ENCODE measurements around the gene KDSR.

KDSR gene

GRCh38 chr18:63382843-63383242 lies 15.8 kb upstream of the KDSR start:
- H3K27ac ChIP-seq (ENCODE audit: low read depth, low read length, poor library complexity, severe bottlenecking) = no peak overlapping the region
- no peak for TF ChIP-seq CTCF (IDR thresholded peaks at IDR 0.05; ENCODE audit: low read length)
- no peak for TF ChIP-seq EZH2 (IDR thresholded peaks at IDR 0.05; ENCODE audit: borderline replicate concordance, low read length)
- H4K20me1 ChIP-seq (ENCODE audit: insufficient read depth, low read length) = no peaks in the 10 kb centered on the region
- H3K79me2 ChIP-seq (ENCODE audit: insufficient read depth, low read length) = no peaks in the 10 kb centered on the region
- H3K4me1 ChIP-seq (ENCODE audit: insufficient read depth, low read length, severe bottlenecking) = no peaks in the 10 kb centered on the region
- H3F3A ChIP-seq (ENCODE audit: insufficient read depth, low read length) = no peaks in the 10 kb centered on the region
- H2AFZ ChIP-seq (ENCODE audit: low read length) = no peak overlapping the region
- no peak overlapping the region for H3K4me3 ChIP-seq (ENCODE audit: low read depth, low read length, poor library complexity, severe bottlenecking)
- no peak overlapping the region for H3K9ac ChIP-seq (ENCODE audit: low read length)
- no peaks in the 10 kb centered on the region for H3K36me3 ChIP-seq (ENCODE audit: insufficient read depth, low read length)
- H3K9me3 ChIP-seq (ENCODE audit: low read length) = no peaks in the 10 kb centered on the region
- no peaks in the 10 kb centered on the region for H3K9me2 ChIP-seq (ENCODE audit: low read depth, low read length)
- H3K27me3 ChIP-seq (ENCODE audit: insufficient read depth, low read length) = no peaks in the 10 kb centered on the region
- H3K4me2 ChIP-seq (ENCODE audit: low read length) = no peak overlapping the region

GRCh38 chr18:63379639-63379962 lies 12.6 kb upstream of the KDSR start:
- Histone ChIP-seq H3K9me3 (ENCODE audit: low read length) (no peaks in the 10 kb centered on the region), H3K4me3 (ENCODE audit: low read depth, low read length, poor library complexity, severe bottlenecking) (no peak overlapping the region), H3F3A (ENCODE audit: insufficient read depth, low read length) (no peaks in the 10 kb centered on the region), H2AFZ (ENCODE audit: low read length) (no peak overlapping the region), H4K20me1 (ENCODE audit: insufficient read depth, low read length) (no peaks in the 10 kb centered on the region), H3K27ac (ENCODE audit: low read depth, low read length, poor library complexity, severe bottlenecking) (no peak overlapping the region), H3K4me2 (ENCODE audit: low read length) (no peak overlapping the region), H3K9ac (ENCODE audit: low read length) (no peak overlapping the region), H3K79me2 (ENCODE audit: insufficient read depth, low read length) (no peaks in the 10 kb centered on the region), H3K4me1 (ENCODE audit: insufficient read depth, low read length, severe bottlenecking) (no peaks in the 10 kb centered on the region), H3K36me3 (ENCODE audit: insufficient read depth, low read length) (no peaks in the 10 kb centered on the region), H3K27me3 (ENCODE audit: insufficient read depth, low read length) (no peaks in the 10 kb centered on the region), H3K9me2 (ENCODE audit: low read depth, low read length) (no peaks in the 10 kb centered on the region)
- no peak for TF ChIP-seq EZH2 (IDR thresholded peaks at IDR 0.05; ENCODE audit: borderline replicate concordance, low read length)
- TF ChIP-seq CTCF (IDR thresholded peaks at IDR 0.05; ENCODE audit: low read length) = no peak

GRCh38 chr18:63378919-63379638 lies 12.1 kb upstream of the KDSR start:
- Histone ChIP-seq H3K9me3 (ENCODE audit: low read length) (no peaks in the 10 kb centered on the region), H2AFZ (ENCODE audit: low read length) (0 out of 2 replicates have a peak overlapping the region, but pooled peaks have one; percentile 43), H3K27ac (ENCODE audit: low read depth, low read length, poor library complexity, severe bottlenecking) (no peak overlapping the region), H3K9ac (ENCODE audit: low read length) (no peak overlapping the region), H3K27me3 (ENCODE audit: insufficient read depth, low read length) (no peaks in the 10 kb centered on the region), H3K4me1 (ENCODE audit: insufficient read depth, low read length, severe bottlenecking) (no peaks in the 10 kb centered on the region), H3F3A (ENCODE audit: insufficient read depth, low read length) (no peaks in the 10 kb centered on the region), H3K36me3 (ENCODE audit: insufficient read depth, low read length) (no peaks in the 10 kb centered on the region), H3K9me2 (ENCODE audit: low read depth, low read length) (no peaks in the 10 kb centered on the region), H3K4me3 (ENCODE audit: low read depth, low read length, poor library complexity, severe bottlenecking) (no peak overlapping the region), H3K4me2 (ENCODE audit: low read length) (no peak overlapping the region), H4K20me1 (ENCODE audit: insufficient read depth, low read length) (no peaks in the 10 kb centered on the region), H3K79me2 (ENCODE audit: insufficient read depth, low read length) (no peaks in the 10 kb centered on the region)
- TF ChIP-seq CTCF (IDR thresholded peaks at IDR 0.05; ENCODE audit: low read length) (no peak), EZH2 (IDR thresholded peaks at IDR 0.05; ENCODE audit: borderline replicate concordance, low read length) (no peak)

Data from OCI-LY1 (cell line).